ENCODE results near the gene TSC22D1.

TSC22D1 gene

GRCh38 chr13:44400736-44401135, 175.4 kb downstream of the TSC22D1 start:
- ChIA-PET POLR2A (no interaction called here), CTCF (interaction anchor here (1.2 to 1.5 kb wide), 2 partner anchors 13 to 30 kb away, joined by 4 to 5 read pairs; no protein-coding TSS in a partner anchor)

GRCh38 chr13:44399074-44399473, 177.1 kb downstream of the TSC22D1 start:
- ChIA-PET POLR2A (no interaction called here), CTCF (interaction anchor here (1.5 to 1.6 kb wide), 2 partner anchors 15 to 120 kb away, joined by 3 to 6 read pairs; no protein-coding TSS in a partner anchor)

More at GRCh38 chr13:44400736-44401135, 175.4 kb downstream of the TSC22D1 start:
- Histone ChIP-seq H3K27ac (ENCODE audit: insufficient read depth in 1 of 2, low read depth in 1 of 2, low read length in 2 of 2, poor library complexity in 1 of 2, severe bottlenecking in 2 of 2) (no peak overlapping the region), H3K4me1 (ENCODE audit: control extremely low read depth in 1 of 4, control insufficient read depth in 4 of 4, insufficient read depth in 4 of 4, low read length in 3 of 4) (peaks cover 0 to 72% (median 30%) of the 10 kb centered on the region in 4 experiments), H3K9me3 (ENCODE audit: control extremely low read depth in 1 of 5, control insufficient read depth in 4 of 5, insufficient read depth in 2 of 5, low read depth in 1 of 5, low read length in 4 of 5) (no peaks in the 10 kb centered on the region), H3K36me3 (ENCODE audit: control insufficient read depth in 4 of 4, insufficient read depth in 4 of 4, low read length in 3 of 4) (no peaks in the 10 kb centered on the region), H3K27me3 (replicated peaks in 2 of 5; ENCODE audit: control insufficient read depth in 4 of 5, insufficient read depth in 5 of 5, low read length in 4 of 5) (no peaks in the 10 kb centered on the region), H3K4me3 (ENCODE audit: control insufficient read depth in 1 of 7, extremely low read depth in 1 of 7, insufficient read depth in 4 of 7, low read depth in 2 of 7, low read length in 6 of 7) (peak overlapping the region in 1 of 7 experiments; percentile 11)
- no peak for DNase-seq

GRCh38 chr13:44398606-44399005, 177.5 kb downstream of the TSC22D1 start:
- H3K4me1 ChIP-seq (ENCODE audit: control extremely low read depth in 1 of 4, control insufficient read depth in 4 of 4, insufficient read depth in 4 of 4, low read length in 3 of 4), result peaks cover 0 to 64% (median 25%) of the 10 kb centered on the region in 4 experiments
- no peaks in the 10 kb centered on the region for H3K36me3 ChIP-seq (ENCODE audit: control insufficient read depth in 4 of 4, insufficient read depth in 4 of 4, low read length in 3 of 4)
- no peak overlapping the region for H3K4me3 ChIP-seq (ENCODE audit: control insufficient read depth in 1 of 7, extremely low read depth in 1 of 7, insufficient read depth in 4 of 7, low read depth in 2 of 7, low read length in 6 of 7)
- ChIA-PET POLR2A (interaction anchor here (1.0 to 1.1 kb wide), 2 partner anchors 12 to 14 kb away, joined by 3 read pairs; no protein-coding TSS in a partner anchor), CTCF (interaction anchor here (1.1 to 1.6 kb wide), 6 partner anchors 9 to 120 kb away, joined by 3 to 6 read pairs (median 4); no protein-coding TSS in a partner anchor)
- no peaks in the 10 kb centered on the region for H3K27me3 ChIP-seq (replicated peaks in 2 of 5; ENCODE audit: control insufficient read depth in 4 of 5, insufficient read depth in 5 of 5, low read length in 4 of 5)
- H3K9me3 ChIP-seq (ENCODE audit: control extremely low read depth in 1 of 5, control insufficient read depth in 4 of 5, insufficient read depth in 2 of 5, low read depth in 1 of 5, low read length in 4 of 5), result no peaks in the 10 kb centered on the region
- no peak for DNase-seq
- WGBS (ENCODE audit: insufficient coverage), result 93% methylated on average over 3 of the region's 3 CpGs
- H3K27ac ChIP-seq (ENCODE audit: insufficient read depth in 1 of 2, low read depth in 1 of 2, low read length in 2 of 2, poor library complexity in 1 of 2, severe bottlenecking in 2 of 2), result no peak overlapping the region

More at GRCh38 chr13:44399074-44399473, 177.1 kb downstream of the TSC22D1 start:
- WGBS (ENCODE audit: insufficient coverage), result 96% methylated on average over 3 of the region's 3 CpGs
- Histone ChIP-seq H3K36me3 (ENCODE audit: control insufficient read depth in 4 of 4, insufficient read depth in 4 of 4, low read length in 3 of 4) (no peaks in the 10 kb centered on the region), H3K27ac (ENCODE audit: insufficient read depth in 1 of 2, low read depth in 1 of 2, low read length in 2 of 2, poor library complexity in 1 of 2, severe bottlenecking in 2 of 2) (no peak overlapping the region), H3K9me3 (ENCODE audit: control extremely low read depth in 1 of 5, control insufficient read depth in 4 of 5, insufficient read depth in 2 of 5, low read depth in 1 of 5, low read length in 4 of 5) (no peaks in the 10 kb centered on the region), H3K4me3 (ENCODE audit: control insufficient read depth in 1 of 7, extremely low read depth in 1 of 7, insufficient read depth in 4 of 7, low read depth in 2 of 7, low read length in 6 of 7) (no peak overlapping the region), H3K27me3 (replicated peaks in 2 of 5; ENCODE audit: control insufficient read depth in 4 of 5, insufficient read depth in 5 of 5, low read length in 4 of 5) (no peaks in the 10 kb centered on the region), H3K4me1 (ENCODE audit: control extremely low read depth in 1 of 4, control insufficient read depth in 4 of 4, insufficient read depth in 4 of 4, low read length in 3 of 4) (peaks cover 0 to 65% (median 27%) of the 10 kb centered on the region in 4 experiments)
- DNase-seq, result no peak

GRCh38 chr13:44397766-44398223, 178.3 kb downstream of the TSC22D1 start:
- ChIA-PET POLR2A (interaction anchor here (0.8 to 1.1 kb wide), 3 partner anchors 8 to 15 kb away, joined by 3 read pairs; no protein-coding TSS in a partner anchor), CTCF (interaction anchor here (1.1 to 1.6 kb wide), 7 partner anchors 8 to 119 kb away, joined by 3 to 6 read pairs (median 4); no protein-coding TSS in a partner anchor)
- Histone ChIP-seq H3K27me3 (replicated peaks in 2 of 5; ENCODE audit: control insufficient read depth in 4 of 5, insufficient read depth in 5 of 5, low read length in 4 of 5) (no peaks in the 10 kb centered on the region), H3K36me3 (ENCODE audit: control insufficient read depth in 4 of 4, insufficient read depth in 4 of 4, low read length in 3 of 4) (no peaks in the 10 kb centered on the region), H3K9me3 (ENCODE audit: control extremely low read depth in 1 of 5, control insufficient read depth in 4 of 5, insufficient read depth in 2 of 5, low read depth in 1 of 5, low read length in 4 of 5) (no peaks in the 10 kb centered on the region), H3K4me3 (ENCODE audit: control insufficient read depth in 1 of 7, extremely low read depth in 1 of 7, insufficient read depth in 4 of 7, low read depth in 2 of 7, low read length in 6 of 7) (no peak overlapping the region), H3K4me1 (ENCODE audit: control extremely low read depth in 1 of 4, control insufficient read depth in 4 of 4, insufficient read depth in 4 of 4, low read length in 3 of 4) (peaks cover 0 to 64% (median 32%) of the 10 kb centered on the region in 4 experiments), H3K27ac (ENCODE audit: insufficient read depth in 1 of 2, low read depth in 1 of 2, low read length in 2 of 2, poor library complexity in 1 of 2, severe bottlenecking in 2 of 2) (peak overlapping the region in 1 of 2 experiments; percentile 43)
- 100% methylated on average over 1 of the region's 3 CpGs for WGBS (ENCODE audit: insufficient coverage)
- DNase-seq, result peak; percentile 73 to 93 (median 86)

- WGBS (ENCODE audit: insufficient coverage), result 95% methylated on average over 26 of the region's 26 CpGs
- no peaks in the 10 kb centered on the region for H3K27me3 ChIP-seq (replicated peaks in 2 of 5; ENCODE audit: control insufficient read depth in 4 of 5, insufficient read depth in 5 of 5, low read length in 4 of 5)
- DNase-seq, result no peak
- ChIA-PET POLR2A (interaction anchor here (0.8 kb wide), 1 partner anchor 7 kb away, joined by 3 read pairs; no protein-coding TSS in a partner anchor), CTCF (interaction anchor here (1.0 to 1.6 kb wide), 5 partner anchors 7 to 44 kb away, joined by 3 to 6 read pairs (median 3); no protein-coding TSS in a partner anchor)
- peak overlapping the region in 1 of 2 experiments; percentile 43 for H3K27ac ChIP-seq (ENCODE audit: insufficient read depth in 1 of 2, low read depth in 1 of 2, low read length in 2 of 2, poor library complexity in 1 of 2, severe bottlenecking in 2 of 2)
- H3K36me3 ChIP-seq (ENCODE audit: control insufficient read depth in 4 of 4, insufficient read depth in 4 of 4, low read length in 3 of 4), result no peaks in the 10 kb centered on the region
- H3K4me1 ChIP-seq (ENCODE audit: control extremely low read depth in 1 of 4, control insufficient read depth in 4 of 4, insufficient read depth in 4 of 4, low read length in 3 of 4), result peaks cover 0 to 61% (median 32%) of the 10 kb centered on the region in 4 experiments
- no peaks in the 10 kb centered on the region for H3K9me3 ChIP-seq (ENCODE audit: control extremely low read depth in 1 of 5, control insufficient read depth in 4 of 5, insufficient read depth in 2 of 5, low read depth in 1 of 5, low read length in 4 of 5)
- H3K4me3 ChIP-seq (ENCODE audit: control insufficient read depth in 1 of 7, extremely low read depth in 1 of 7, insufficient read depth in 4 of 7, low read depth in 2 of 7, low read length in 6 of 7), result no peak overlapping the region
Observed at GRCh38 chr13:44396701-44397580, 179.2 kb downstream of the TSC22D1 start.

- POLR2A ChIA-PET, result interaction anchor here (0.7 kb wide), 1 partner anchor 1338 kb away, joined by 3 read pairs; no protein-coding TSS in a partner anchor
- H3K9me3 ChIP-seq (ENCODE audit: control extremely low read depth in 1 of 5, control insufficient read depth in 4 of 5, insufficient read depth in 2 of 5, low read depth in 1 of 5, low read length in 4 of 5), result no peaks in the 10 kb centered on the region
- H3K36me3 ChIP-seq (ENCODE audit: control insufficient read depth in 4 of 4, insufficient read depth in 4 of 4, low read length in 3 of 4), result no peaks in the 10 kb centered on the region
- H3K27me3 ChIP-seq (replicated peaks in 2 of 5; ENCODE audit: control insufficient read depth in 4 of 5, insufficient read depth in 5 of 5, low read length in 4 of 5), result no peaks in the 10 kb centered on the region
- no peak for DNase-seq
- 100% methylated on average over 4 of the region's 8 CpGs for WGBS (ENCODE audit: insufficient coverage)
- H3K27ac ChIP-seq (ENCODE audit: insufficient read depth in 1 of 2, low read depth in 1 of 2, low read length in 2 of 2, poor library complexity in 1 of 2, severe bottlenecking in 2 of 2), result no peak overlapping the region
- H3K4me1 ChIP-seq (ENCODE audit: control extremely low read depth in 1 of 4, control insufficient read depth in 4 of 4, insufficient read depth in 4 of 4, low read length in 3 of 4), result peaks cover 0 to 59% (median 32%) of the 10 kb centered on the region in 4 experiments
- CTCF ChIA-PET, result interaction anchor here (1.4 to 1.6 kb wide), 2 partner anchors 10 to 29 kb away, joined by 4 to 6 read pairs; no protein-coding TSS in a partner anchor
- H3K4me3 ChIP-seq (ENCODE audit: control insufficient read depth in 1 of 7, extremely low read depth in 1 of 7, insufficient read depth in 4 of 7, low read depth in 2 of 7, low read length in 6 of 7), result no peak overlapping the region
Observed at GRCh38 chr13:44395976-44396694, 180.0 kb downstream of the TSC22D1 start.

All from common myeloid progenitor, CD34-positive (primary cell).